Loucy (cell line): ENCODE data around the gene NPAS1.

Source experiments
- EZH2phosphoT487 ChIP-seq: fragments of 200-600 bp; IDR thresholded peaks from 2 replicates; pipeline ENCODE4 v1.6.1; 2018; ENCODE audit warnings: antibody characterized with exemption, mild to moderate bottlenecking, moderate library complexity, borderline replicate concordance
- TF ChIP-seq, protein P1 (sequence below): fragments of 200-600 bp; sonication (generic); conservative IDR thresholded peaks from 2 replicates; pipeline ENCODE4 v1.5.1; 2014; ENCODE audit warnings: mild to moderate bottlenecking, antibody characterized with exemption, low read length

GRCh38 chr19:46980761-46981160, 38.9 kb upstream of the NPAS1 start:
- TF ChIP-seq, protein P1, sequence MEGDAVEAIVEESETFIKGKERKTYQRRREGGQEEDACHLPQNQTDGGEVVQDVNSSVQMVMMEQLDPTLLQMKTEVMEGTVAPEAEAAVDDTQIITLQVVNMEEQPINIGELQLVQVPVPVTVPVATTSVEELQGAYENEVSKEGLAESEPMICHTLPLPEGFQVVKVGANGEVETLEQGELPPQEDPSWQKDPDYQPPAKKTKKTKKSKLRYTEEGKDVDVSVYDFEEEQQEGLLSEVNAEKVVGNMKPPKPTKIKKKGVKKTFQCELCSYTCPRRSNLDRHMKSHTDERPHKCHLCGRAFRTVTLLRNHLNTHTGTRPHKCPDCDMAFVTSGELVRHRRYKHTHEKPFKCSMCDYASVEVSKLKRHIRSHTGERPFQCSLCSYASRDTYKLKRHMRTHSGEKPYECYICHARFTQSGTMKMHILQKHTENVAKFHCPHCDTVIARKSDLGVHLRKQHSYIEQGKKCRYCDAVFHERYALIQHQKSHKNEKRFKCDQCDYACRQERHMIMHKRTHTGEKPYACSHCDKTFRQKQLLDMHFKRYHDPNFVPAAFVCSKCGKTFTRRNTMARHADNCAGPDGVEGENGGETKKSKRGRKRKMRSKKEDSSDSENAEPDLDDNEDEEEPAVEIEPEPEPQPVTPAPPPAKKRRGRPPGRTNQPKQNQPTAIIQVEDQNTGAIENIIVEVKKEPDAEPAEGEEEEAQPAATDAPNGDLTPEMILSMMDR = no peak
- no peak for TF ChIP-seq EZH2phosphoT487
